ENCODE data around the gene IRX4.

Gene IRX4

GRCh38 chr5:1890296-1890695, 7.6 kb upstream of the IRX4 start:
- H3K79me2 ChIP-seq (ENCODE audit: insufficient read depth, low read length) = no peaks in the 10 kb centered on the region
- H3K4me2 ChIP-seq (ENCODE audit: low read depth, low read length, poor library complexity, severe bottlenecking) = no peak overlapping the region
- H3K27me3 ChIP-seq (ENCODE audit: insufficient read depth, low read length, poor library complexity, severe bottlenecking) = no peaks in the 10 kb centered on the region
- no peaks in the 10 kb centered on the region for H3K4me1 ChIP-seq (ENCODE audit: insufficient read depth, low read length, poor library complexity, severe bottlenecking)
- peaks cover 3% of the 10 kb centered on the region; the same call in 1 of the 2 replicates for H3K9me3 ChIP-seq (ENCODE audit: insufficient read depth, low read depth, low read length)
- no peaks in the 10 kb centered on the region for H3K9me2 ChIP-seq (replicated peaks; ENCODE audit: low read depth, low read length)
- no peak overlapping the region for H2AFZ ChIP-seq (ENCODE audit: low read length)
- H3K36me3 ChIP-seq (ENCODE audit: insufficient read depth, low read length) = no peaks in the 10 kb centered on the region
- H3F3A ChIP-seq (ENCODE audit: low read depth) = no peaks in the 10 kb centered on the region
- TF ChIP-seq, protein P1, sequence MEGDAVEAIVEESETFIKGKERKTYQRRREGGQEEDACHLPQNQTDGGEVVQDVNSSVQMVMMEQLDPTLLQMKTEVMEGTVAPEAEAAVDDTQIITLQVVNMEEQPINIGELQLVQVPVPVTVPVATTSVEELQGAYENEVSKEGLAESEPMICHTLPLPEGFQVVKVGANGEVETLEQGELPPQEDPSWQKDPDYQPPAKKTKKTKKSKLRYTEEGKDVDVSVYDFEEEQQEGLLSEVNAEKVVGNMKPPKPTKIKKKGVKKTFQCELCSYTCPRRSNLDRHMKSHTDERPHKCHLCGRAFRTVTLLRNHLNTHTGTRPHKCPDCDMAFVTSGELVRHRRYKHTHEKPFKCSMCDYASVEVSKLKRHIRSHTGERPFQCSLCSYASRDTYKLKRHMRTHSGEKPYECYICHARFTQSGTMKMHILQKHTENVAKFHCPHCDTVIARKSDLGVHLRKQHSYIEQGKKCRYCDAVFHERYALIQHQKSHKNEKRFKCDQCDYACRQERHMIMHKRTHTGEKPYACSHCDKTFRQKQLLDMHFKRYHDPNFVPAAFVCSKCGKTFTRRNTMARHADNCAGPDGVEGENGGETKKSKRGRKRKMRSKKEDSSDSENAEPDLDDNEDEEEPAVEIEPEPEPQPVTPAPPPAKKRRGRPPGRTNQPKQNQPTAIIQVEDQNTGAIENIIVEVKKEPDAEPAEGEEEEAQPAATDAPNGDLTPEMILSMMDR (conservative IDR thresholded peaks at IDR 0.05; ENCODE audit: low read length) = no peak
- TF ChIP-seq EZH2phosphoT487 (IDR thresholded peaks at IDR 0.05; ENCODE audit: borderline replicate concordance) = no peak
- H3K4me3 ChIP-seq (ENCODE audit: low read length, poor library complexity, severe bottlenecking) = no peak overlapping the region
- no peak overlapping the region for H3K9ac ChIP-seq (ENCODE audit: low read depth, low read length, poor library complexity, severe bottlenecking)
- no peaks in the 10 kb centered on the region for H4K20me1 ChIP-seq (ENCODE audit: insufficient read depth, low read length, poor library complexity, severe bottlenecking)

- Histone ChIP-seq H2AFZ (ENCODE audit: low read length) (no peak overlapping the region), H3K4me1 (ENCODE audit: insufficient read depth, low read length, poor library complexity, severe bottlenecking) (no peaks in the 10 kb centered on the region), H3K36me3 (ENCODE audit: insufficient read depth, low read length) (no peaks in the 10 kb centered on the region), H3K9ac (ENCODE audit: low read depth, low read length, poor library complexity, severe bottlenecking) (no peak overlapping the region), H3K9me2 (replicated peaks; ENCODE audit: low read depth, low read length) (no peaks in the 10 kb centered on the region), H3K4me3 (ENCODE audit: low read length, poor library complexity, severe bottlenecking) (no peak overlapping the region), H3K27me3 (ENCODE audit: insufficient read depth, low read length, poor library complexity, severe bottlenecking) (no peaks in the 10 kb centered on the region), H3K4me2 (ENCODE audit: low read depth, low read length, poor library complexity, severe bottlenecking) (no peak overlapping the region), H4K20me1 (ENCODE audit: insufficient read depth, low read length, poor library complexity, severe bottlenecking) (no peaks in the 10 kb centered on the region), H3F3A (ENCODE audit: low read depth) (no peaks in the 10 kb centered on the region), H3K79me2 (ENCODE audit: insufficient read depth, low read length) (no peaks in the 10 kb centered on the region), H3K9me3 (ENCODE audit: insufficient read depth, low read depth, low read length) (peaks cover 3% of the 10 kb centered on the region; the same call in 1 of the 2 replicates)
- no peak for TF ChIP-seq EZH2phosphoT487 (IDR thresholded peaks at IDR 0.05; ENCODE audit: borderline replicate concordance)
- TF ChIP-seq, protein P1 (conservative IDR thresholded peaks at IDR 0.05; ENCODE audit: low read length) = no peak
These were observed 6.8 kb upstream of the IRX4 start for GRCh38 chr5:1889321-1890065.

DNA sequence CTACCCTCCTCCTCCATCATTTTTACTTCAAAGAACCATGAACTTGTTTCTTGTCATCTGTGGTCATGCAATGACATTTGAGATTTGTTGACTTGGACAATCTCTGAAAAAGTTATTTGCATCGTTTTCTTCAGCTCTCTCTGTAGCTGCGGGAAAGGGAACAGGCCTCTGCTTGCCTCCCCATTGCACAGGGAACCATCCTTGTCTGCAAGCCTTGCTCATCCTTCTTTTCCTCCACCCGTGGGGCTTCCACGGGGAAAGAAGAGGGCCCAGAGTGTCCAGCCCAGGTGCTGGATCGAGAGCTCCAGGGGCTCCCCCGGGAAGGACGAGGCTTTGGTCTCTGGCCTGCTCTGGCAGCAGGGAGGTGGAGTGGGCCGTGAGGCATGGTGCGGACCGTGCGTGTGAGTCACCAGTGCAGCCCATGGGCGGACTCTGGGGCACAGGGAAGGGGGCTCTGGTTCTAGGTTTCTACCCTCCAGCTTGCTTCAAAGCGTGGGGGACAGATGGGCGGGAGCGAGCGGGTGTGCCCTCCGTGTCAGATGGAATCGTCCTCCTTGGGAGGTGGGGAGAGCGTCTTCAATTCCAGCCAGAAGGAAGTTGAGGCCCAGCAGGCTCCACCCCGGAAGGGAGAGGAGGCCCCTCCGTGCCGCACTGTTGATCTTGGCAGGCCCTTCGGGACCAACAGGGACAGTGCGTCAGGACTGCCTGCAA, 6.0 kb upstream of the IRX4 start:
- no peaks in the 10 kb centered on the region for H3K4me1 ChIP-seq (ENCODE audit: insufficient read depth, low read length, poor library complexity, severe bottlenecking)

More for the DNA sequence above, 6.0 kb upstream of the IRX4 start:
- TF ChIP-seq EZH2phosphoT487 (IDR thresholded peaks at IDR 0.05; ENCODE audit: borderline replicate concordance) = no peak
- TF ChIP-seq, protein P1 (conservative IDR thresholded peaks at IDR 0.05; ENCODE audit: low read length) = no peak
- no peaks in the 10 kb centered on the region for H3K79me2 ChIP-seq (ENCODE audit: insufficient read depth, low read length)
- H2AFZ ChIP-seq (ENCODE audit: low read length) = no peak overlapping the region
- no peaks in the 10 kb centered on the region for H4K20me1 ChIP-seq (ENCODE audit: insufficient read depth, low read length, poor library complexity, severe bottlenecking)
- no peaks in the 10 kb centered on the region for H3K27me3 ChIP-seq (ENCODE audit: insufficient read depth, low read length, poor library complexity, severe bottlenecking)
- H3K9me2 ChIP-seq (replicated peaks; ENCODE audit: low read depth, low read length) = no peaks in the 10 kb centered on the region
- no peaks in the 10 kb centered on the region for H3F3A ChIP-seq (ENCODE audit: low read depth)
- peaks cover 3% of the 10 kb centered on the region; the same call in 1 of the 2 replicates for H3K9me3 ChIP-seq (ENCODE audit: insufficient read depth, low read depth, low read length)
- no peak overlapping the region for H3K4me3 ChIP-seq (ENCODE audit: low read length, poor library complexity, severe bottlenecking)
- H3K36me3 ChIP-seq (ENCODE audit: insufficient read depth, low read length) = no peaks in the 10 kb centered on the region
- no peak overlapping the region for H3K9ac ChIP-seq (ENCODE audit: low read depth, low read length, poor library complexity, severe bottlenecking)
- no peak overlapping the region for H3K4me2 ChIP-seq (ENCODE audit: low read depth, low read length, poor library complexity, severe bottlenecking)

Data from Loucy (cell line).